ENCODE measurements around the gene CDH16.

DNA sequence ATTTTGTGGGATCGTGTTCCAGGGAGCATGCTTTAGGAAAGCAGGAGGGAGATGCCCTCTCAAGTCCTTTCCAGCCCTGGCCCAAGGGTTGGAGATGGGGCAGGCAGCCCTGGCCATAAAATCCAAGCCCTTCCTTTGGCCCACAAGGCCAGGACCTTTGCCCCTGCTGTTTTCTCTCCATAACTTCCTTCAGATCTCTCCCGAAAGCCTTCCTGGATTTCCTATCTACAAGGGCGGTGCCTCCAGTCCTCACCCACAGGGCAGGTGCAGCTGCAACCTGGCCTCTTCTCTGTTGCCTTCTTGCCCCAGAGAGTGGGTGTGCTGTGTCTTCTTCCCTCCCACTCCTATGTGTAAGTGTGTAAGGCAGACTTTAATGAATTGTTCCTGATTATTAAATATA lies 46.8 kb downstream of the CDH16 start:
- TF ChIP-seq, protein P1, sequence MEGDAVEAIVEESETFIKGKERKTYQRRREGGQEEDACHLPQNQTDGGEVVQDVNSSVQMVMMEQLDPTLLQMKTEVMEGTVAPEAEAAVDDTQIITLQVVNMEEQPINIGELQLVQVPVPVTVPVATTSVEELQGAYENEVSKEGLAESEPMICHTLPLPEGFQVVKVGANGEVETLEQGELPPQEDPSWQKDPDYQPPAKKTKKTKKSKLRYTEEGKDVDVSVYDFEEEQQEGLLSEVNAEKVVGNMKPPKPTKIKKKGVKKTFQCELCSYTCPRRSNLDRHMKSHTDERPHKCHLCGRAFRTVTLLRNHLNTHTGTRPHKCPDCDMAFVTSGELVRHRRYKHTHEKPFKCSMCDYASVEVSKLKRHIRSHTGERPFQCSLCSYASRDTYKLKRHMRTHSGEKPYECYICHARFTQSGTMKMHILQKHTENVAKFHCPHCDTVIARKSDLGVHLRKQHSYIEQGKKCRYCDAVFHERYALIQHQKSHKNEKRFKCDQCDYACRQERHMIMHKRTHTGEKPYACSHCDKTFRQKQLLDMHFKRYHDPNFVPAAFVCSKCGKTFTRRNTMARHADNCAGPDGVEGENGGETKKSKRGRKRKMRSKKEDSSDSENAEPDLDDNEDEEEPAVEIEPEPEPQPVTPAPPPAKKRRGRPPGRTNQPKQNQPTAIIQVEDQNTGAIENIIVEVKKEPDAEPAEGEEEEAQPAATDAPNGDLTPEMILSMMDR (IDR thresholded peaks at IDR 0.05) = no peak
- TF ChIP-seq EZH2 (IDR thresholded peaks at IDR 0.05) (no peak), EZH2phosphoT487 (IDR thresholded peaks at IDR 0.05) (no peak)
